HEK293 (cell line): Measurements from ENCODE around the gene VASN.

Experiments used
- CTCF ChIA-PET: fragments of 350-600 bp; formaldehyde crosslinking; extraction: SDS; loops from one replicate; lab custom pipeline; 2021; ENCODE audit warnings: antibody characterized with exemption; lab: Yijun Ruan, JAX
- POLR2A ChIA-PET: fragments of 300-600 bp; formaldehyde crosslinking; extraction: SDS; loops from one replicate; lab custom pipeline; 2020; ENCODE audit warnings: antibody characterized with exemption, inconsistent platforms; lab: Yijun Ruan, JAX
- H3K27ac ChIP-seq: fragments of 200-500 bp; sonication (Bioruptor generic); 2 replicates; pipeline ENCODE4 v1.5.1; 2014; ENCODE audit warnings: low read depth, low read length, control low read depth, inconsistent platforms; ENCODE audit errors: extremely low read depth
- H3K36me3 ChIP-seq, 2 experiments: fragments of 200-500 bp in 1 of 2; sonication (Bioruptor generic) in 1 of 2; 1 replicate in 1 of 2; 2 replicates in 1 of 2; pipeline ENCODE4 v1.5.1; 2014 to 2017; ENCODE audit warnings: inconsistent platforms in 2 of 2, low read length in 2 of 2; ENCODE audit not compliant: control insufficient read depth in 2 of 2, insufficient read depth in 1 of 2
- H3K4me1 ChIP-seq: fragments of 200-500 bp; sonication (Bioruptor generic); 2 replicates; pipeline ENCODE4 v1.5.1; 2014; ENCODE audit warnings: mild to moderate bottlenecking, low read length, inconsistent platforms; ENCODE audit not compliant: control insufficient read depth, insufficient read depth
- H3K4me3 ChIP-seq: 2 replicates; pipeline ENCODE4 v1.5.1; 2011; ENCODE audit warnings: low read depth, mild to moderate bottlenecking, control low read depth, low read length, moderate library complexity
- H3K9me3 ChIP-seq: fragments of 200-500 bp; sonication (Bioruptor generic); 2 replicates; pipeline ENCODE4 v1.5.1; 2014; ENCODE audit warnings: low read depth, low read length, inconsistent platforms; ENCODE audit not compliant: control insufficient read depth, insufficient read depth
- HOXC10 ChIP-seq: sonication (generic); formaldehyde crosslinking; IDR thresholded peaks from 2 replicates; pipeline ENCODE4 v1.8.1; 2023; ENCODE audit warnings: mild to moderate bottlenecking, missing genetic modification reagents
- MEIS1 ChIP-seq: sonication (generic); formaldehyde crosslinking; IDR thresholded peaks from 2 replicates; pipeline ENCODE4 v1.8.1; 2022; ENCODE audit warnings: missing genetic modification reagents, mild to moderate bottlenecking, borderline replicate concordance
- MYNN ChIP-seq: fragments of 450-650 bp; formaldehyde crosslinking; IDR thresholded peaks from 2 replicates; pipeline ENCODE4 v1.5.1; 2016; ENCODE audit warnings: missing biosample characterization, missing genetic modification characterization, borderline replicate concordance
- PRDM1 ChIP-seq: fragments of 450-650 bp; formaldehyde crosslinking; IDR thresholded peaks from 2 replicates; pipeline ENCODE4; 2016; ENCODE audit warnings: missing biosample characterization, missing genetic modification characterization
- PRDM10 ChIP-seq: fragments of 450-650 bp; formaldehyde crosslinking; IDR thresholded peaks from 2 replicates; pipeline ENCODE4 v1.5.1; 2016; ENCODE audit warnings: missing biosample characterization, missing genetic modification characterization
- SETDB1 ChIP-seq: IDR thresholded peaks from one replicate; pipeline ENCODE4 v1.6.1; 2017; ENCODE audit warnings: mild to moderate bottlenecking, low read length, moderate library complexity, mixed read lengths; ENCODE audit not compliant: insufficient read length
- ZNF10 ChIP-seq: fragments of 450-650 bp; formaldehyde crosslinking; IDR thresholded peaks from 2 replicates; pipeline ENCODE4 v1.5.1; 2017; ENCODE audit warnings: missing biosample characterization, missing genetic modification characterization
- ZNF311 ChIP-seq: fragments of 450-650 bp; formaldehyde crosslinking; IDR thresholded peaks from 2 replicates; pipeline ENCODE4 v1.5.1; 2017; ENCODE audit warnings: missing biosample characterization, missing genetic modification characterization, borderline replicate concordance
- ZNF335 ChIP-seq: fragments of 450-650 bp; formaldehyde crosslinking; conservative IDR thresholded peaks from 2 replicates; pipeline ENCODE4 v1.5.1; 2016; ENCODE audit warnings: missing biosample characterization, missing genetic modification characterization
- ZNF501 ChIP-seq: fragments of 450-650 bp; formaldehyde crosslinking; IDR thresholded peaks from 2 replicates; pipeline ENCODE4 v1.5.1; 2016; ENCODE audit warnings: missing biosample characterization, missing genetic modification characterization
- ZNF555 ChIP-seq: fragments of 450-650 bp; formaldehyde crosslinking; conservative IDR thresholded peaks from 2 replicates; pipeline ENCODE4 v1.5.1; 2017; ENCODE audit warnings: missing biosample characterization, mild to moderate bottlenecking, missing genetic modification characterization, inconsistent platforms
- ZNF560 ChIP-seq: fragments of 450-650 bp; formaldehyde crosslinking; IDR thresholded peaks from 2 replicates; pipeline ENCODE4 v1.5.1; 2017; ENCODE audit warnings: missing biosample characterization, missing genetic modification characterization, borderline replicate concordance
- ZNF596 ChIP-seq: fragments of 450-650 bp; IDR thresholded peaks from 2 replicates; pipeline ENCODE4 v1.5.0; 2018; ENCODE audit warnings: missing biosample characterization, mild to moderate bottlenecking, missing genetic modification characterization, moderate library complexity
- ZSCAN30 ChIP-seq: fragments of 450-650 bp; IDR thresholded peaks from 2 replicates; pipeline ENCODE4 v1.5.1; 2018; ENCODE audit warnings: missing biosample characterization, mild to moderate bottlenecking, missing genetic modification characterization, moderate library complexity
- ZXDB ChIP-seq: fragments of 450-650 bp; formaldehyde crosslinking; IDR thresholded peaks from 2 replicates; pipeline ENCODE4 v1.5.1; 2016; ENCODE audit warnings: missing biosample characterization, missing genetic modification characterization
- TF ChIP-seq, protein P1 (sequence below): fragments of 450-650 bp; formaldehyde crosslinking; IDR thresholded peaks from 2 replicates; pipeline ENCODE4 v1.5.1; 2016; ENCODE audit warnings: missing biosample characterization, missing genetic modification characterization
- TF ChIP-seq, protein P2 (sequence below): fragments of 450-650 bp; formaldehyde crosslinking; IDR thresholded peaks from 2 replicates; pipeline ENCODE4 v1.5.1; 2016; ENCODE audit warnings: missing biosample characterization, missing genetic modification characterization, borderline replicate concordance
- TF ChIP-seq, protein P3 (sequence below): fragments of 450-650 bp; formaldehyde crosslinking; IDR thresholded peaks from 2 replicates; pipeline ENCODE4 v1.5.1; 2017; ENCODE audit warnings: missing biosample characterization, missing genetic modification characterization
- TF ChIP-seq, protein P4 (sequence below): fragments of 450-650 bp; IDR thresholded peaks from 2 replicates; pipeline ENCODE4 v1.5.1; 2018; ENCODE audit warnings: missing biosample characterization, mild to moderate bottlenecking, missing genetic modification characterization

The VASN gene

GRCh38 chr16:4339455-4339854 is 32.2 kb upstream of the VASN start:
- Histone ChIP-seq H3K36me3 (peaks cover 0 to 50% of the 10 kb centered on the region in 2 experiments; a peak in 2 of 3 replicates), H3K9me3 (no peaks in the 10 kb centered on the region), H3K4me3 (no peak overlapping the region), H3K4me1 (peaks cover 2% of the 10 kb centered on the region; the same call in 1 of the 2 replicates), H3K27ac (0 out of 2 replicates have a peak overlapping the region, but pooled peaks have one; percentile 2)
- no peak for TF ChIP-seq SETDB1
- ChIA-PET POLR2A (interaction anchor here (0.7 kb wide), 1 partner anchor 22 kb away, joined by 5 read pairs; no protein-coding TSS in a partner anchor), CTCF (interaction anchor here (0.7 to 2.2 kb wide), 4 partner anchors 8 to 409 kb away, joined by 3 to 18 read pairs (median 4); no protein-coding TSS in a partner anchor)

GRCh38 chr16:4339909-4340308 is 31.7 kb upstream of the VASN start:
- H3K27ac ChIP-seq: 0 out of 2 replicates have a peak overlapping the region, but pooled peaks have one; percentile 2
- no peaks in the 10 kb centered on the region for H3K9me3 ChIP-seq
- peaks cover 2% of the 10 kb centered on the region; the same call in 1 of the 2 replicates for H3K4me1 ChIP-seq
- CTCF ChIA-PET: interaction anchor here (0.7 to 2.9 kb wide), 7 partner anchors 8 to 410 kb away, joined by 3 to 22 read pairs (median 4); no protein-coding TSS in a partner anchor
- H3K36me3 ChIP-seq: peaks cover 0 to 49% of the 10 kb centered on the region in 2 experiments; a peak in 2 of 3 replicates
- POLR2A ChIA-PET: interaction anchor here (0.7 kb wide), 1 partner anchor 23 kb away, joined by 5 read pairs; no protein-coding TSS in a partner anchor
- H3K4me3 ChIP-seq: no peak overlapping the region
- TF ChIP-seq HOXC10 (CRISPR knock-in tag): no peak
- no peak for TF ChIP-seq MEIS1
- no peak for TF ChIP-seq ZNF10 (tag by site-specific recombination)
- no peak for TF ChIP-seq PRDM1 (tag by site-specific recombination)
- TF ChIP-seq, protein P1, sequence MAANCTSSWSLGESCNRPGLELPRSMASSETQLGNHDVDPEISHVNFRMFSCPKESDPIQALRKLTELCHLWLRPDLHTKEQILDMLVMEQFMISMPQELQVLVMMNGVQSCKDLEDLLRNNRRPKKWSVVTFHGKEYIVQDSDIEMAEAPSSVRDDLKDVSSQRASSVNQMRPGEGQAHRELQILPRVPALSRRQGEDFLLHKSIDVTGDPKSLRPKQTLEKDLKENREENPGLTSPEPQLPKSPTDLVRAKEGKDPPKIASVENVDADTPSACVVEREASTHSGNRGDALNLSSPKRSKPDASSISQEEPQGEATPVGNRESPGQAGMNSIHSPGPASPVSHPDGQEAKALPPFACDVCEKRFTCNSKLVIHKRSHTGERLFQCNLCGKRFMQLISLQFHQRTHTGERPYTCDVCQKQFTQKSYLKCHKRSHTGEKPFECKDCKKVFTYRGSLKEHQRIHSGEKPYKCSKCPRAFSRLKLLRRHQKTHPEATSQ (tag by site-specific recombination): no peak
- no peak for TF ChIP-seq ZNF335 (tag by site-specific recombination)
- TF ChIP-seq, protein P2, sequence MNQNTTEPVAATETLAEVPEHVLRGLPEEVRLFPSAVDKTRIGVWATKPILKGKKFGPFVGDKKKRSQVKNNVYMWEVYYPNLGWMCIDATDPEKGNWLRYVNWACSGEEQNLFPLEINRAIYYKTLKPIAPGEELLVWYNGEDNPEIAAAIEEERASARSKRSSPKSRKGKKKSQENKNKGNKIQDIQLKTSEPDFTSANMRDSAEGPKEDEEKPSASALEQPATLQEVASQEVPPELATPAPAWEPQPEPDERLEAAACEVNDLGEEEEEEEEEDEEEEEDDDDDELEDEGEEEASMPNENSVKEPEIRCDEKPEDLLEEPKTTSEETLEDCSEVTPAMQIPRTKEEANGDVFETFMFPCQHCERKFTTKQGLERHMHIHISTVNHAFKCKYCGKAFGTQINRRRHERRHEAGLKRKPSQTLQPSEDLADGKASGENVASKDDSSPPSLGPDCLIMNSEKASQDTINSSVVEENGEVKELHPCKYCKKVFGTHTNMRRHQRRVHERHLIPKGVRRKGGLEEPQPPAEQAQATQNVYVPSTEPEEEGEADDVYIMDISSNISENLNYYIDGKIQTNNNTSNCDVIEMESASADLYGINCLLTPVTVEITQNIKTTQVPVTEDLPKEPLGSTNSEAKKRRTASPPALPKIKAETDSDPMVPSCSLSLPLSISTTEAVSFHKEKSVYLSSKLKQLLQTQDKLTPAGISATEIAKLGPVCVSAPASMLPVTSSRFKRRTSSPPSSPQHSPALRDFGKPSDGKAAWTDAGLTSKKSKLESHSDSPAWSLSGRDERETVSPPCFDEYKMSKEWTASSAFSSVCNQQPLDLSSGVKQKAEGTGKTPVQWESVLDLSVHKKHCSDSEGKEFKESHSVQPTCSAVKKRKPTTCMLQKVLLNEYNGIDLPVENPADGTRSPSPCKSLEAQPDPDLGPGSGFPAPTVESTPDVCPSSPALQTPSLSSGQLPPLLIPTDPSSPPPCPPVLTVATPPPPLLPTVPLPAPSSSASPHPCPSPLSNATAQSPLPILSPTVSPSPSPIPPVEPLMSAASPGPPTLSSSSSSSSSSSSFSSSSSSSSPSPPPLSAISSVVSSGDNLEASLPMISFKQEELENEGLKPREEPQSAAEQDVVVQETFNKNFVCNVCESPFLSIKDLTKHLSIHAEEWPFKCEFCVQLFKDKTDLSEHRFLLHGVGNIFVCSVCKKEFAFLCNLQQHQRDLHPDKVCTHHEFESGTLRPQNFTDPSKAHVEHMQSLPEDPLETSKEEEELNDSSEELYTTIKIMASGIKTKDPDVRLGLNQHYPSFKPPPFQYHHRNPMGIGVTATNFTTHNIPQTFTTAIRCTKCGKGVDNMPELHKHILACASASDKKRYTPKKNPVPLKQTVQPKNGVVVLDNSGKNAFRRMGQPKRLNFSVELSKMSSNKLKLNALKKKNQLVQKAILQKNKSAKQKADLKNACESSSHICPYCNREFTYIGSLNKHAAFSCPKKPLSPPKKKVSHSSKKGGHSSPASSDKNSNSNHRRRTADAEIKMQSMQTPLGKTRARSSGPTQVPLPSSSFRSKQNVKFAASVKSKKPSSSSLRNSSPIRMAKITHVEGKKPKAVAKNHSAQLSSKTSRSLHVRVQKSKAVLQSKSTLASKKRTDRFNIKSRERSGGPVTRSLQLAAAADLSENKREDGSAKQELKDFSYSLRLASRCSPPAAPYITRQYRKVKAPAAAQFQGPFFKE (tag by site-specific recombination): no peak
- no peak for TF ChIP-seq ZNF596 (tag by site-specific recombination)
- no peak for TF ChIP-seq ZXDB (tag by site-specific recombination)
- TF ChIP-seq ZSCAN30 (tag by site-specific recombination): peak; percentile 68
- TF ChIP-seq, protein P3, sequence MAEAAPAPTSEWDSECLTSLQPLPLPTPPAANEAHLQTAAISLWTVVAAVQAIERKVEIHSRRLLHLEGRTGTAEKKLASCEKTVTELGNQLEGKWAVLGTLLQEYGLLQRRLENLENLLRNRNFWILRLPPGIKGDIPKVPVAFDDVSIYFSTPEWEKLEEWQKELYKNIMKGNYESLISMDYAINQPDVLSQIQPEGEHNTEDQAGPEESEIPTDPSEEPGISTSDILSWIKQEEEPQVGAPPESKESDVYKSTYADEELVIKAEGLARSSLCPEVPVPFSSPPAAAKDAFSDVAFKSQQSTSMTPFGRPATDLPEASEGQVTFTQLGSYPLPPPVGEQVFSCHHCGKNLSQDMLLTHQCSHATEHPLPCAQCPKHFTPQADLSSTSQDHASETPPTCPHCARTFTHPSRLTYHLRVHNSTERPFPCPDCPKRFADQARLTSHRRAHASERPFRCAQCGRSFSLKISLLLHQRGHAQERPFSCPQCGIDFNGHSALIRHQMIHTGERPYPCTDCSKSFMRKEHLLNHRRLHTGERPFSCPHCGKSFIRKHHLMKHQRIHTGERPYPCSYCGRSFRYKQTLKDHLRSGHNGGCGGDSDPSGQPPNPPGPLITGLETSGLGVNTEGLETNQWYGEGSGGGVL (tag by site-specific recombination): 0 out of 2 replicates have a peak, but pooled peaks have one; percentile 18
- TF ChIP-seq ZNF555 (tag by site-specific recombination): no peak
- TF ChIP-seq, protein P4, sequence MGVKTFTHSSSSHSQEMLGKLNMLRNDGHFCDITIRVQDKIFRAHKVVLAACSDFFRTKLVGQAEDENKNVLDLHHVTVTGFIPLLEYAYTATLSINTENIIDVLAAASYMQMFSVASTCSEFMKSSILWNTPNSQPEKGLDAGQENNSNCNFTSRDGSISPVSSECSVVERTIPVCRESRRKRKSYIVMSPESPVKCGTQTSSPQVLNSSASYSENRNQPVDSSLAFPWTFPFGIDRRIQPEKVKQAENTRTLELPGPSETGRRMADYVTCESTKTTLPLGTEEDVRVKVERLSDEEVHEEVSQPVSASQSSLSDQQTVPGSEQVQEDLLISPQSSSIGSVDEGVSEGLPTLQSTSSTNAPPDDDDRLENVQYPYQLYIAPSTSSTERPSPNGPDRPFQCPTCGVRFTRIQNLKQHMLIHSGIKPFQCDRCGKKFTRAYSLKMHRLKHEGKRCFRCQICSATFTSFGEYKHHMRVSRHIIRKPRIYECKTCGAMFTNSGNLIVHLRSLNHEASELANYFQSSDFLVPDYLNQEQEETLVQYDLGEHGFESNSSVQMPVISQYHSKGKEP (tag by site-specific recombination): peak; percentile 86
- no peak for TF ChIP-seq ZNF311
- TF ChIP-seq ZNF560 (tag by site-specific recombination): no peak
- TF ChIP-seq PRDM10 (tag by site-specific recombination): no peak
- TF ChIP-seq ZNF501 (tag by site-specific recombination): no peak
- TF ChIP-seq MYNN (tag by site-specific recombination): no peak
